Thoracic aorta (tissue), 2 donors: ENCODE results near the gene MICAL1. TPM values are rescaled to one million over a fixed set of nuclear protein-coding genes. Genes with fewer than 3 reads are reported as not detected.

Experiments
- ATAC-seq: fragments of 150-250 bp; one replicate; pipeline ENCODE4 v1.8.0; 2017; ENCODE audit warnings: low read depth; ENCODE audit not compliant: insufficient number of reproducible peaks, low FRiP score
- DNase-seq: peaks from one replicate; pipeline ENCODE4 v3.0.0-alpha.2; 2020; ENCODE audit warnings: low spot score
- H3K27ac ChIP-seq, 2 donors: fragments of 200-600 bp; sonication (generic); 1 replicate in 1 of 2; 2 replicates in 1 of 2; pipeline ENCODE4 v1.5.1; 2016; ENCODE audit warnings: mild to moderate bottlenecking in 2 of 2, moderate library complexity in 2 of 2
- H3K27me3 ChIP-seq: fragments of 200-600 bp; sonication (generic); replicated peaks from 2 replicates; pipeline ENCODE4 v1.6.0; 2016; ENCODE audit warnings: mild to moderate bottlenecking; ENCODE audit not compliant: insufficient read depth
- H3K36me3 ChIP-seq: fragments of 200-600 bp; sonication (generic); one replicate; pipeline ENCODE4 v1.5.1; 2016
- H3K4me1 ChIP-seq, 2 donors: fragments of 200-600 bp; sonication (generic); 1 replicate in 1 of 2; 2 replicates in 1 of 2; pipeline versions ENCODE4 v1.5.1 to v1.6.0; 2016; ENCODE audit warnings: low read depth in 2 of 2, mild to moderate bottlenecking in 1 of 2; ENCODE audit not compliant: control insufficient read depth in 1 of 2
- H3K4me3 ChIP-seq: fragments of 200-600 bp; sonication (generic); 2 replicates; pipeline ENCODE4 v1.5.1; 2016; ENCODE audit warnings: mild to moderate bottlenecking
- H3K9me3 ChIP-seq: fragments of 200-600 bp; sonication (generic); 2 replicates; pipeline ENCODE4 v1.5.1; 2016
- CTCF ChIP-seq: fragments of 200-600 bp; sonication (generic); IDR thresholded peaks from one replicate; pipeline ENCODE4 v1.5.1; 2019; ENCODE audit warnings: antibody characterized with exemption
- total RNA-seq, 2 donors: library from RNA; depleted of rRNA; stranded (reverse); fragments of >200 nt; gene quantifications; one replicate each; pipeline versions ENCODE4 v1.1.0 to v1.2.3, GENCODE V29; 2016

The MICAL1 gene
- total RNA-seq, 2 donors from 2014 or later = 60.6 to 105 TPM

GRCh38 chr6:109421184-109421583, 34.4 kb downstream of the MICAL1 start:
- DNase-seq = no peak
- TF ChIP-seq CTCF = no peak
- H3K27ac ChIP-seq = no peak overlapping the region
- H3K9me3 ChIP-seq = no peaks in the 10 kb centered on the region
- no peak for ATAC-seq
- H3K4me3 ChIP-seq = no peak overlapping the region
- H3K4me1 ChIP-seq = no peaks in the 10 kb centered on the region
- no peaks in the 10 kb centered on the region for H3K27me3 ChIP-seq
- H3K36me3 ChIP-seq = no peaks in the 10 kb centered on the region

- no peak overlapping the region for H3K27ac ChIP-seq
- no peaks in the 10 kb centered on the region for H3K9me3 ChIP-seq
- H3K4me3 ChIP-seq = no peak overlapping the region
- ATAC-seq (no peak), DNase-seq (no peak)
- no peaks in the 10 kb centered on the region for H3K36me3 ChIP-seq
- H3K27me3 ChIP-seq = no peaks in the 10 kb centered on the region
- no peaks in the 10 kb centered on the region for H3K4me1 ChIP-seq
- TF ChIP-seq CTCF = no peak
These were observed 34.8 kb downstream of the MICAL1 start for GRCh38 chr6:109420751-109421150.

- Histone ChIP-seq H3K4me1 (no peaks in the 10 kb centered on the region), H3K4me3 (no peak overlapping the region), H3K36me3 (no peaks in the 10 kb centered on the region), H3K9me3 (no peaks in the 10 kb centered on the region), H3K27ac (no peak overlapping the region), H3K27me3 (no peaks in the 10 kb centered on the region)
- ATAC-seq (no peak), DNase-seq (no peak)
- no peak for TF ChIP-seq CTCF
These were observed 37.9 kb downstream of the MICAL1 start for GRCh38 chr6:109417646-109418045.

GRCh38 chr6:109411034-109411433, 44.5 kb downstream of the MICAL1 start:
- no peaks in the 10 kb centered on the region for H3K4me1 ChIP-seq
- no peaks in the 10 kb centered on the region for H3K36me3 ChIP-seq
- DNase-seq (no peak), ATAC-seq (no peak)
- no peak overlapping the region for H3K27ac ChIP-seq
- no peaks in the 10 kb centered on the region for H3K9me3 ChIP-seq
- no peak for TF ChIP-seq CTCF
- no peaks in the 10 kb centered on the region for H3K27me3 ChIP-seq
- no peak overlapping the region for H3K4me3 ChIP-seq

- ATAC-seq (no peak), DNase-seq (no peak)
- TF ChIP-seq CTCF = no peak
- Histone ChIP-seq H3K27ac (no peak overlapping the region), H3K36me3 (no peaks in the 10 kb centered on the region), H3K4me1 (no peaks in the 10 kb centered on the region), H3K9me3 (no peaks in the 10 kb centered on the region), H3K27me3 (no peaks in the 10 kb centered on the region), H3K4me3 (no peak overlapping the region)
These were observed 49.4 kb downstream of the MICAL1 start for GRCh38 chr6:109406196-109406595.
